Effector memory CD4-positive, alpha-beta T cell (primary cell): Measurements from ENCODE around the gene P2RX3.

Source experiments
- DNase-seq, 3 donors: peaks; one replicate each; pipeline ENCODE4 v3.0.0-alpha.2; 2020
- H3K27ac ChIP-seq: 2 replicates; pipeline ENCODE4 v1.7.0; 2013; ENCODE audit warnings: mild to moderate bottlenecking, low read length, moderate library complexity; ENCODE audit not compliant: insufficient read depth, poor library complexity, severe bottlenecking
- H3K27me3 ChIP-seq: replicated peaks from 2 replicates; pipeline ENCODE4 v1.7.0; 2013; ENCODE audit warnings: mild to moderate bottlenecking, low read length; ENCODE audit not compliant: insufficient read depth, control insufficient read depth, poor library complexity, severe bottlenecking
- H3K36me3 ChIP-seq: 2 replicates; pipeline ENCODE4 v1.7.0; 2013; ENCODE audit warnings: mild to moderate bottlenecking, low read length, moderate library complexity; ENCODE audit not compliant: control insufficient read depth, insufficient read depth
- H3K4me1 ChIP-seq: 2 replicates; pipeline ENCODE4 v1.7.0; 2013; ENCODE audit warnings: low read length, mild to moderate bottlenecking; ENCODE audit not compliant: control insufficient read depth, insufficient read depth, poor library complexity, severe bottlenecking
- H3K4me3 ChIP-seq: 2 replicates; pipeline ENCODE4 v1.7.0; 2013; ENCODE audit warnings: low read length, low read depth, mild to moderate bottlenecking; ENCODE audit not compliant: insufficient read depth, poor library complexity, severe bottlenecking
- H3K9me3 ChIP-seq: 2 replicates; pipeline ENCODE4 v1.7.0; 2013; ENCODE audit warnings: mild to moderate bottlenecking, low read length, moderate library complexity; ENCODE audit not compliant: control insufficient read depth

P2RX3 gene

GRCh38 chr11:57406337-57406904 lies 68.3 kb downstream of the P2RX3 start:
- no peak overlapping the region for H3K4me3 ChIP-seq
- no peak for DNase-seq
- no peaks in the 10 kb centered on the region for H3K27me3 ChIP-seq
- no peak overlapping the region for H3K27ac ChIP-seq
- H3K36me3 ChIP-seq: peaks cover 8% of the 10 kb centered on the region
- no peaks in the 10 kb centered on the region for H3K4me1 ChIP-seq
- no peaks in the 10 kb centered on the region for H3K9me3 ChIP-seq

DNA sequence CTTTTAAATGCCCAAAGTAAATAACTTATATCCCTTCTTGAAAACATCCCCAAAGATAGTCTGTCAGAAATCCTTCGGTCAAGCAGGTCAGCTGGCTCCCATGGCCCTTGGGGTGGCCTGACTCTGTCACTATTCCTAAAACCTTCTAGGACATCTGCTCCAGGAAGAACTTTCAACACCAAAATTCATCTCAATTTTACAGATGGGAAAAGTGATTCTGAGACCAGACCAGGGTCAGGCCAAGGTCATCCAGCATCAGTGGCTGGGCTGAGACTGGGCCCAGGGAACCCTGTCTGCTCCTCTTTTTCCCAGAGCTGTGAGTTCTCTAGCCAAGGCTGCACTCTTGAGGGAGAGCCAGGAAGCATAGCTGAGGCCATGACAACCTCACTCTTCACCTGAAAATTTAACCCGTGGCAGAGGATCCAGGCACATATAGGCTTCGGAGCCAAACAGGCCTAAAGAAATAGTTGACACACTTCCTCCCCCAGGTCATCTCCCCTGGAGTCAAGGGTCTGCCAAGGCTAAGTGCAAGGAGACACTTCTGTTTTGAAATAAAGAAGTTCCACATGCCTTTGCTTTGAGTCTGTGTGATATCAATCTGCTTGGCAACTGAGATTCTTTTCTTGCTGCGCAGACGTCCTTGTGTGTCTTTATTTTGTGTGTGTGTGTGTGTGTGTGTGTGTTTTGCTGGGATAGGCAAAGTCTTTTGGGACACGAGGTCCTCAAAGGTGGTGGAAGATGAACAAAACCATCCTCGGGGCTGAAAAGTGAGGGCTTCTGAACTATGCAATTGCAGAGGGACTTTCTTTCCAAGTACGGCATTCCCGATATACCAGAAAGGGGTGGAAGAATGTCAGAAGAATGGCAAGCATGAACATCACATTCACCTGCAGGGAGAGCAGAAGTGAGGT lies 69.1 kb downstream of the P2RX3 start:
- DNase-seq: no peak
- Histone ChIP-seq H3K4me1 (no peaks in the 10 kb centered on the region), H3K36me3 (peaks cover 8% of the 10 kb centered on the region), H3K27ac (no peak overlapping the region), H3K9me3 (no peaks in the 10 kb centered on the region), H3K27me3 (no peaks in the 10 kb centered on the region), H3K4me3 (no peak overlapping the region)

DNA sequence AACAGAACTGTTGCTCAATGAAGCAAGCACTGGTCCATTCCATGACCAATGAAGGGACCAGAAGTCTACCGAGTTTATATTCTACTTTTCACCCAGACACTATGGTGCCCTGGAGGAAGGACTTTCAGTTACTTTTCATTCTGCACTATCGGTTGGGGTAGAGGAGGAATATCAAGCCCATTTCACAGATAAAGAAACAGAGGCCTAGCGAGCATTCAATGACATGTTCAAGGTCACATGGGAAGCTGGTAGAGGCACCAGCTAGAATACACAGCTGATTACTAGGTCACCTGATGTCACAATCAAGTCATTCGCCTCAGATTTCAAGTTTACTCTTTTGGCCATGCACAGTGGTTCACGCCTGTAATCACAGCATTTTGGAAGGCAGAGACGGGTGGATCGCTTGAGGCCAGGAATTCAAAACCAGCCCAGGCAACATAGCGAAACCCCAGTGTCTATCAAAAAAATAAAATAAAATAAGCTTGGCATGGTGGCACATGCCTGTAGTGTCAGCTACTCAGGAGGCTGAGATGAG lies 69.9 kb downstream of the P2RX3 start:
- DNase-seq: no peak
- H3K36me3 ChIP-seq: peaks cover 8% of the 10 kb centered on the region

DNA sequence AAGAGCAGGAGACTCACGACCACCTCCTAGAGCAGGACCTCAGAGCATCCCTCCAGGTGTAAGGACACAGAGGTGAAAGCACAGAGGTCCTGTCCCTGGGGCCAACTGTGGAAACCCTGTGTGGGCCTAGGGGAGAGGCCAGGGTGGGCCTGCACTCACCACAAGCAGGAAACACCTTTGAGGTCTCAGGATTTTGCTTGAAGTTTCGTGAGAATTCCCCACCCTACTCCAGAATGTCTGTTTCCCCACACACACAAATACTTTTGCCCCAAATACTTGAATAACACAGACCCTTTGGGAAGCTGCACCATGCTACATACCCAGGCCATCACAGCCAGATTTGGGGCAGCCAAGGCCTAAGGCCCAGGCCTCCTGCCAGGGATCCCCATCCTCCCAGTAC lies 70.6 kb downstream of the P2RX3 start:
- H3K36me3 ChIP-seq: peaks cover 10% of the 10 kb centered on the region

More for the DNA sequence above, 69.9 kb downstream of the P2RX3 start:
- no peaks in the 10 kb centered on the region for H3K9me3 ChIP-seq
- H3K4me1 ChIP-seq: no peaks in the 10 kb centered on the region
- H3K27me3 ChIP-seq: no peaks in the 10 kb centered on the region
- H3K4me3 ChIP-seq: no peak overlapping the region
- H3K27ac ChIP-seq: no peak overlapping the region

DNA sequence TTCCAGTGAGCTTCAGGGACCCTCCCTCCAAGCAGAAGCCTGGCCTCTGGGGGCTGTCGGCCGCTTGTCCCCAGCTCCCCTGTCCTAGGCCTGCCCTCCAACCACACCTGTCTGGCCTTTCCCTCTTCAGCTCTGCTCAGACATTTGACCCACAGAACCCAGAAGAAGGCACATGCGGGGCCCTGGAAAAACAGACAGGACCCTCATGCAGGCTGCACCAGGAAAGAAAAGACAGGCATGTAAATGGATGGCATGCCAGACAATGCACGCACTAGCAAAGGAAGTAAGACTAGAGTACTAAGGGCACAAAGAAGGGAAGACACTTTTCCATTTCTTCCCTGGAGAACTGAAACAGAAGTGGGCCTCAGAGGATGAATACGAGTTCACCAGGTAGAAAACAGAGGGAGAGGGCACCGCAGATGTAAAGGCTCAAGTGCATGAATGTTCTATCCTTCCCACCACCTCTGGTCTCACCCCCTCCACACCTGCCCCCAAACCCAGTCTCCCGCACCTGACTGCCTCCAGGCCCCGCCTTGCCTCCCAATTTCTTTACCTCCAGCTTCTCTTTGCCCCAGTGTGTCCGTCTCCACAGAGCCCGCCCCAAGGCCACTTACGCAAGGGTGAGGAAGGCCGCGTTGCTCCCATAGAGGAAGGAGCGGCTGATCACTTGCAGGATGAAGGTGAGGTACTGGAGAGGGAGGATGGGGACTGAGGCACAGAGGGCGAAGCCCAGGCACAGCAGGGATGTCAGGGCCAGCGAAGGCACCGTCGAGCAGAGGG lies 71.4 kb downstream of the P2RX3 start:
- H3K27me3 ChIP-seq: no peaks in the 10 kb centered on the region
- no peaks in the 10 kb centered on the region for H3K9me3 ChIP-seq
- no peak for DNase-seq
- no peaks in the 10 kb centered on the region for H3K4me1 ChIP-seq
- no peak overlapping the region for H3K27ac ChIP-seq
- H3K4me3 ChIP-seq: no peak overlapping the region
- peaks cover 15% of the 10 kb centered on the region for H3K36me3 ChIP-seq

More for the DNA sequence above, 70.6 kb downstream of the P2RX3 start:
- Histone ChIP-seq H3K9me3 (no peaks in the 10 kb centered on the region), H3K27ac (no peak overlapping the region), H3K4me3 (no peak overlapping the region), H3K4me1 (no peaks in the 10 kb centered on the region), H3K27me3 (no peaks in the 10 kb centered on the region)
- no peak for DNase-seq

DNA sequence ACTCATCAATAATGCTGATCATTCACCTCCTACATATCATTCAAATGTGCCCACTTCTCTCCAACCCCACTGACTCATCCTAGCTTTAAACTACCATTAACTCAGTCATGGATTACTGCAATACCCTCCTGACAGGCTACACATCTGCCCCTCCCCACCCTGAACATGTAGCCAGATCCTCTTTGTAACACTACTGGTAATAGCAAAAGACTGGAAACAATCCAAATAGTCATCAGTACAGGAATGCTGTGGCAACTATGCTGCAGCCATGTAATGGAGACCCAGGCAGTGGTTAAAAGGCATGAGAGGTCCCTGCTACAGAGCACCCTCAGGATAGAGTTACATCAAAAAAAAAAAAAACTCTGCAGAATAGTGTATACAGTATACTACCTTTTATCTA lies 72.1 kb downstream of the P2RX3 start:
- Histone ChIP-seq H3K27ac (no peak overlapping the region), H3K4me3 (no peak overlapping the region), H3K27me3 (no peaks in the 10 kb centered on the region), H3K36me3 (peaks cover 19% of the 10 kb centered on the region), H3K4me1 (no peaks in the 10 kb centered on the region), H3K9me3 (no peaks in the 10 kb centered on the region)
- no peak for DNase-seq

- no peak overlapping the region for H3K27ac ChIP-seq
- no peak for DNase-seq
- no peaks in the 10 kb centered on the region for H3K9me3 ChIP-seq
- H3K4me1 ChIP-seq: no peaks in the 10 kb centered on the region
- no peak overlapping the region for H3K4me3 ChIP-seq
- H3K36me3 ChIP-seq: peaks cover 30% of the 10 kb centered on the region
- no peaks in the 10 kb centered on the region for H3K27me3 ChIP-seq
These were observed 75.5 kb downstream of the P2RX3 start for GRCh38 chr11:57413681-57414080.

GRCh38 chr11:57414612-57415212 lies 76.6 kb downstream of the P2RX3 start:
- no peak overlapping the region for H3K4me3 ChIP-seq
- H3K9me3 ChIP-seq: no peaks in the 10 kb centered on the region
- no peaks in the 10 kb centered on the region for H3K27me3 ChIP-seq
- no peaks in the 10 kb centered on the region for H3K4me1 ChIP-seq
- DNase-seq: no peak
- H3K36me3 ChIP-seq: peaks cover 30% of the 10 kb centered on the region
- no peak overlapping the region for H3K27ac ChIP-seq

- no peak overlapping the region for H3K4me3 ChIP-seq
- no peaks in the 10 kb centered on the region for H3K4me1 ChIP-seq
- H3K36me3 ChIP-seq: peaks cover 30% of the 10 kb centered on the region
- no peak for DNase-seq
- no peak overlapping the region for H3K27ac ChIP-seq
- H3K27me3 ChIP-seq: no peaks in the 10 kb centered on the region
- no peaks in the 10 kb centered on the region for H3K9me3 ChIP-seq
These were observed 78.3 kb downstream of the P2RX3 start for GRCh38 chr11:57416436-57416835.
